Measurements from ENCODE around the gene TAF4.

DNA sequence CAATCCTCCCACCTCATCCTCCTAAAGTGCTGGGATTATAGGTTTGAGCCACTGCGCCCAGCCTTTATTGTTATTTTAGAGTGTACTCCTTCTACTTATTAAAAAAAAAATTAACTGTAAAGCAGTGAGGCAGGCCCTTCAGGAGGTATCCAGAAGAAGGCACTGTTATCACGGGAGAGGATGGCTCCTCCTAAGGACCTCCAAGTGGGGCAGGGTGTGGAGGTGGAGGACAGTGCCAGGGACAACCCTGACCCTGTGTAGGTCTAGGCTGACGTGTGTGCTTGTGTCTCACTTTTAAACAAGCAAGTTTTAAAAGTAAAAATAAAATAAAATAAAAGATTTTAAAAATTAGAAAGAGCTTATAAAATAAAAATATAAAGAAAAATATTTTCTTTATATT lies 23.7 kb upstream of the TAF4 start:
- TF ChIP-seq ZSCAN30 (tag by site-specific recombination; IDR thresholded peaks at IDR 0.05) = no peak
- TF ChIP-seq, protein P1, sequence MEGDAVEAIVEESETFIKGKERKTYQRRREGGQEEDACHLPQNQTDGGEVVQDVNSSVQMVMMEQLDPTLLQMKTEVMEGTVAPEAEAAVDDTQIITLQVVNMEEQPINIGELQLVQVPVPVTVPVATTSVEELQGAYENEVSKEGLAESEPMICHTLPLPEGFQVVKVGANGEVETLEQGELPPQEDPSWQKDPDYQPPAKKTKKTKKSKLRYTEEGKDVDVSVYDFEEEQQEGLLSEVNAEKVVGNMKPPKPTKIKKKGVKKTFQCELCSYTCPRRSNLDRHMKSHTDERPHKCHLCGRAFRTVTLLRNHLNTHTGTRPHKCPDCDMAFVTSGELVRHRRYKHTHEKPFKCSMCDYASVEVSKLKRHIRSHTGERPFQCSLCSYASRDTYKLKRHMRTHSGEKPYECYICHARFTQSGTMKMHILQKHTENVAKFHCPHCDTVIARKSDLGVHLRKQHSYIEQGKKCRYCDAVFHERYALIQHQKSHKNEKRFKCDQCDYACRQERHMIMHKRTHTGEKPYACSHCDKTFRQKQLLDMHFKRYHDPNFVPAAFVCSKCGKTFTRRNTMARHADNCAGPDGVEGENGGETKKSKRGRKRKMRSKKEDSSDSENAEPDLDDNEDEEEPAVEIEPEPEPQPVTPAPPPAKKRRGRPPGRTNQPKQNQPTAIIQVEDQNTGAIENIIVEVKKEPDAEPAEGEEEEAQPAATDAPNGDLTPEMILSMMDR (tag by site-specific recombination; IDR thresholded peaks at IDR 0.05) = no peak
- no peak for TF ChIP-seq ZBTB11 (tag by site-specific recombination; conservative IDR thresholded peaks at IDR 0.05; ENCODE audit: low read depth)
- no peak for TF ChIP-seq YY2 (tag by site-specific recombination; IDR thresholded peaks at IDR 0.05)
- TF ChIP-seq BCL11B (tag by site-specific recombination; IDR thresholded peaks at IDR 0.05; ENCODE audit: low read depth) = no peak
- no peak for TF ChIP-seq ZNF416 (tag by site-specific recombination; IDR thresholded peaks at IDR 0.05)
- TF ChIP-seq ZNF768 (tag by site-specific recombination; IDR thresholded peaks at IDR 0.05) = no peak
- TF ChIP-seq REST (tag by site-specific recombination; IDR thresholded peaks at IDR 0.05) = no peak
- TF ChIP-seq KLF1 (tag by site-specific recombination; IDR thresholded peaks at IDR 0.05) = no peak

All from HEK293 (cell line).